Breast epithelium (tissue), 3 donors: ENCODE results near the gene MAST4.

Source experiments
- POLR2A ChIP-seq: fragments of 450-650 bp; IDR thresholded peaks from one replicate; pipeline ENCODE4 v1.6.1; 2016; ENCODE audit warnings: antibody characterized with exemption, mild to moderate bottlenecking, moderate library complexity
- POLR2AphosphoS5 ChIP-seq, 3 donors: sonication (generic); formaldehyde crosslinking; IDR thresholded peaks; one replicate each; pipeline ENCODE4 v1.6.1; 2017; ENCODE audit warnings: antibody characterized with exemption in 3 of 3
- TF ChIP-seq, protein P1 (sequence below), 3 donors: fragments of 450-650 bp; IDR thresholded peaks; one replicate each; pipeline ENCODE4 v1.5.1; 2016 to 2017; ENCODE audit warnings: antibody characterized with exemption in 3 of 3, mild to moderate bottlenecking in 3 of 3, moderate library complexity in 3 of 3

DNA sequence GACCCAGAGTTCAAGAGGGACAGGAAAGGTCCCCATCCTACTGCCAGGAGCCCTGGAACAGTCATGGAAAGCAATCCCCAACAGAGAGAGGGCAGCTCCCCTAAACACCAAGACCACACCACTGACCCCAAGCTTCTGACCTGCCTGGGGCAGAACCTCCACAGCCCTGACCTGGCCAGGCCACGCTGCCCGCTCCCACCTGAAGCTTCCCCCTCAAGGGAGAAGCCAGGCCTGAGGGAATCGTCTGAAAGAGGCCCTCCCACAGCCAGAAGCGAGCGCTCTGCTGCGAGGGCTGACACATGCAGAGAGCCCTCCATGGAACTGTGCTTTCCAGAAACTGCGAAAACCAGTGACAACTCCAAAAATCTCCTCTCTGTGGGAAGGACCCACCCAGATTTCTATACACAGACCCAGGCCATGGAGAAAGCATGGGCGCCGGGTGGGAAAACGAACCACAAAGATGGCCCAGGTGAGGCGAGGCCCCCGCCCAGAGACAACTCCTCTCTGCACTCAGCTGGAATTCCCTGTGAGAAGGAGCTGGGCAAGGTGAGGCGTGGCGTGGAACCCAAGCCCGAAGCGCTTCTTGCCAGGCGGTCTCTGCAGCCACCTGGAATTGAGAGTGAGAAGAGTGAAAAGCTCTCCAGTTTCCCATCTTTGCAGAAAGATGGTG lies 568.8 kb downstream of the MAST4 start:
- TF ChIP-seq, protein P1, sequence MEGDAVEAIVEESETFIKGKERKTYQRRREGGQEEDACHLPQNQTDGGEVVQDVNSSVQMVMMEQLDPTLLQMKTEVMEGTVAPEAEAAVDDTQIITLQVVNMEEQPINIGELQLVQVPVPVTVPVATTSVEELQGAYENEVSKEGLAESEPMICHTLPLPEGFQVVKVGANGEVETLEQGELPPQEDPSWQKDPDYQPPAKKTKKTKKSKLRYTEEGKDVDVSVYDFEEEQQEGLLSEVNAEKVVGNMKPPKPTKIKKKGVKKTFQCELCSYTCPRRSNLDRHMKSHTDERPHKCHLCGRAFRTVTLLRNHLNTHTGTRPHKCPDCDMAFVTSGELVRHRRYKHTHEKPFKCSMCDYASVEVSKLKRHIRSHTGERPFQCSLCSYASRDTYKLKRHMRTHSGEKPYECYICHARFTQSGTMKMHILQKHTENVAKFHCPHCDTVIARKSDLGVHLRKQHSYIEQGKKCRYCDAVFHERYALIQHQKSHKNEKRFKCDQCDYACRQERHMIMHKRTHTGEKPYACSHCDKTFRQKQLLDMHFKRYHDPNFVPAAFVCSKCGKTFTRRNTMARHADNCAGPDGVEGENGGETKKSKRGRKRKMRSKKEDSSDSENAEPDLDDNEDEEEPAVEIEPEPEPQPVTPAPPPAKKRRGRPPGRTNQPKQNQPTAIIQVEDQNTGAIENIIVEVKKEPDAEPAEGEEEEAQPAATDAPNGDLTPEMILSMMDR (IDR thresholded peaks at IDR 0.05) = no peak
- TF ChIP-seq POLR2A (no peak), POLR2AphosphoS5 (IDR thresholded peaks at IDR 0.05) (no peak)
